Activated CD4-positive, alpha-beta T cell treated with anti-CD3 and anti-CD28 coated beads, Interleukin-2, Interleukin-6, amounts not matched to agents 100 ng/mL and 50 ng/mL, durations not matched to agents 16 hours and 8 hours (primary cell): ENCODE data around the gene MBNL3.
"Not testable (repeated sequence)": the region's sequence is repeated elsewhere in the genome, so short reads cannot be mapped to it uniquely, and the experiment has no call there.

ENCODE experiments used
- DNase-seq: peaks from one replicate; pipeline ENCODE4 v3.0.0-alpha.2; 2020

The MBNL3 gene

DNA sequence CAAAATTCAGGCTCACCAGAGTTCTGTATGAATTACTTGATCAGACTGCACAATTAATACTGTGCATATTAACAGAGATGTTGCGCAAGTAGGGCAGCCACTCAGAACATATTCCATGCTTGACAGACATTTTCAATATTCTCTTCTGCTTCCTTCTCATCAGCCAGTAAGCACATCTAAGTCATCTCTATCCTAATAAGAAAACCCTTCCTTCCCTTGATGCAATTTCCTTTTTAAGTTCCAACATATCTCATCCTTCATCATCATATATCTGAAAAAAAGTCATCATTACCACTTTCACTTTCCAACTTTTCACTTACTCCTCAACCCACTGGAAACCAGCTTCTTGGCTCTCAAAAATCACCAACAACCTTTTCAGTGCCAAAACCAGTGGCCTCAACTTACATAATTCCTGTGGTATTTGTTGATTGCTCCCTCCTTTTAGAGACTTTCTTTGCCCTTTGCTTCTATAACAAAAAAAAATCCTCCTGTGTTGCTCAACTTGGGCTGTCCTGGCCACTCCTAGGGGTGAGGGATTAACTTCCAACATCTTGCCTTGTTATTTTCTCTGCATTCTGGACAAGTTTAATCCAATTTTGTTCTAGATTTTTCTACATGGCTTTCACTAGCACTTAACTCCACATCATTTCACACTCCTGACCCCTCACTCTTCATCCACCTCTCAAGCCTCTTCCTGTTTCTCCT lies 14.1 kb downstream of the MBNL3 start:
- no peak for DNase-seq

GRCh38 chrX:132472397-132472796 lies 16.4 kb downstream of the MBNL3 start:
- DNase-seq = no peak

DNA sequence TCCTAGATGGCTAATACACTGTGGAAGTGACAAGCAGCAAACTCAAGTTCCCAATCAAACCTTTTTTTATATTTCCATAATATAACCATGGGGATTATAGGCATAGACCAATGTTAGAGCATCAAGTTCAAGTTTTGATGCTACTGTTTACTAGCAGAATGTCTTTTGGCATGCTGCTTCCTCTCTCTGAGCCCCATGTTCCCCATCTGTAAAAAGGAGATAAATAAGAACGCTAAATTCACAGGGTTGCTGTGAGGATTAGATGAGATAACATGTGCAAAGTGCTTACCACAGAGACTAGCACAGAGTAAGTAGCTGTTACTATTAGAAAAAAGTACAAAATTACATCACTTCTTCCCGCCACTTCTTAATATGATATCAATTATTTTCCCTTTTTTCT lies 18.0 kb downstream of the MBNL3 start:
- no peak for DNase-seq

- DNase-seq = no peak
Measured at GRCh38 chrX:132470179-132470578, 18.7 kb downstream of the MBNL3 start.

GRCh38 chrX:132468454-132468853 lies 20.4 kb downstream of the MBNL3 start:
- DNase-seq = no peak

GRCh38 chrX:132467989-132468388 lies 20.8 kb downstream of the MBNL3 start:
- no peak for DNase-seq

GRCh38 chrX:132467026-132467425 lies 21.8 kb downstream of the MBNL3 start:
- no peak for DNase-seq

DNA sequence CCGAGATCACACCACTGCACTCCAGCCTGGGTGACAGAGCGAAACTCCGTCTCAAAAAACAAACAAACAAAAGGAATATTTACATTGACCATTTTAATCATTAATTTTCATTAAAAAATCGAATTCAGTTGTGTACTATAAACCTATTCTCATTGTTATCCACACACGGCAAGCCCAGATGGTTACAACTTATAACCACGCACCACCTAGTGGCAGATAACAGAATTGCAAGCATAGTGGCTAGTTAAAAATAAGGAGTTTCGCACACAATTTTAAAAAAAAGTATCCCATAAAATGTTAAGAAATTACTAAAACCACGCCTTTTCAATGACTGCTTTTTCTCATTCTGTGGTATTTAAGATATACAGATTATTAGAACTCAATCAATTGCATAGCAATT lies 25.4 kb downstream of the MBNL3 start:
- DNase-seq = peak; percentile 24

GRCh38 chrX:132461886-132462285 lies 27.0 kb downstream of the MBNL3 start:
- no peak for DNase-seq

DNA sequence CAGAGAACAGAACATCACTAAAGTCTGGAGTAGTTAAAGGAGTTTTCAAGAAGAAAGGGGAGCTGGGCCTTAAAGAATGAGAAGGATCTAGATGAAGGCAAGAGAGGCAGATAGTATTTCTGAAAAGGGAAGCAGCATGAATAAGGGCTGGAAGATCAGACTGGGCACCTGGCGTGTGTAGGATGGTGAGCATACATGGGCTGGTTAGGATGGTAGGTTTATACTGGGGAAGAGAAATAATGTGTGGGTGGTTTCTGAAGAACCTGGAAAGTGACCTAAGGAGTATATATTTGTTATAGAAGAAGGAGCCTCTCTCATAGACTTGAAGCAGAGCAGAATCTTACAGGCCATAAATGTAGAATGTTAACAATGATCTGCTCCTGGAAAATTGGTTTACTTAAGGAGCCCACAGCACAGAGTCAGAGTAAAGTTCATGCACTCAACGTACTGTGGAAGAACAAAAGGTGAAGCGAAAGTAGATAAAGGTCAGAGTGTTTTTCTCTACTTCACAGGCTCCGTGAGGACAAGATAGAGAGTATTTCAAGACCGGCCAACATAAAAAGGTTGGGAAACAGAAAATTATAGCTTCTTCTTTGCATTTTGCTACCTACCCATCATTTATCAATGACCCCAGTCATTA lies 35.8 kb downstream of the MBNL3 start:
- DNase-seq = no peak

- DNase-seq = not testable (repeated sequence)
Measured at GRCh38 chrX:132445909-132446308, 42.9 kb downstream of the MBNL3 start.

- DNase-seq = no peak
Measured at GRCh38 chrX:132444936-132445335, 43.9 kb downstream of the MBNL3 start.

DNA sequence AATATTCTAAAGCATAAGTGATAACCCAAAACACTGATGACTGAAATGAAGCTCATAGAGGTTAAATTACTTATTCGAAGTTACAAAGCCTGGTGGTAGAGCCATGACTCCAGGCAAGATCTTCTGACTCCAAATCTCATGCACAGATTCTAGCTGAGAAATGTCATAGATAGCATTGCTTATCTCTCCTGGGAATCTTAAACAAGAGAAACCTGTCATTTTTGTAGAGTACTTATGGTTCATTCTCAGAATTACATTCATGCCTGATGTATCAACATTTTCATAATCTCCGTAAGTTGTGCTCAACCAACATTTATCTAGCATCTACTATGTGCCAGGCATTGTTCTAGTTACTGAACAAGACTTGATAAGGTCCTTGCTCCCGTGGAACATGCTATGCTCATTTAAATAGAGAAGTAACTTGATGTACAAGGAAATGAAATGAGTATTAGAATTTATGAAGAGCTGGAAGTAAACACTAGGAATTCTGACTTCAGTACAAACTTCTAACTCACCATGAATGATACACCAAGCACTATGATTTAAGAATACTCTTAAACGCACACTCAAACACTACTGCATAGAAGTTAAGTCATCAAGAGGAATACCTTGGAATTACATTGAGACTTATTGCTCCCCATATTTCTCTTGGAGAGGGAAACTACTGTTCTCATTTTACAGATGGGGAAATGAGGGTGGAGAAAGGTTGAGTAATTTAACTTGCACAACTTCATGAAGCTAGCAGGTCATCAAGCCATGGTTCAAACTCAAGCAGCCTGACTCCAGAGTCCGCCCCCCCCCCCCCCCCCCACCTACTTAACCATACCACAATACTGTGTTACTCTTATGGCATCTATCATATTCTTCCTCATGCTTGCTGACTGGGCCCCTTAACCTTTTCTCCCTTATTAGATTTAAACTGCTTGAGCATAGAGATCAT lies 45.4 kb downstream of the MBNL3 start:
- no peak for DNase-seq

- no peak for DNase-seq
Measured at GRCh38 chrX:132442691-132443090, 46.1 kb downstream of the MBNL3 start.

- DNase-seq = no peak
Measured at GRCh38 chrX:132435222-132435621, 53.6 kb downstream of the MBNL3 start.

DNA sequence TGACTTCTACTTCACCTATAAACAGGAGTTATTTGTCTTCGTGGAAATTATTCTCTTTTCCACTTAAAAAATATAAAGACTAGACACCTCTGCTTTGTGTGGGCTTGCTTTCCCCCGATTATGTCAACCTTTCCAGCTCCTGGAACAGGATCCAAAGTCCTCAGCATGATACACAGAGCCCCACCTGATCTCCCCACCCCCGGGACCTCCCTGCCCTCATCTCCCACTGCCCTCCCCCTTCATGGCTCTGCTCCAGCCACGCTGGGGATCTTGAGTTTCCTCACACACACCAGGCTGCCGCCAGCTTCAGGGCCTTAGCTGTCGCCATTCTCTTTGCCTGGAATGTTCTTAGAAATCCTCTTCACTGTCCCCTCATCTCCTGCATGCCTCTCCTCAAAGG lies 55.3 kb downstream of the MBNL3 start:
- no peak for DNase-seq

GRCh38 chrX:132433001-132433400 lies 55.8 kb downstream of the MBNL3 start:
- no peak for DNase-seq

- DNase-seq = no peak
Measured at GRCh38 chrX:132428896-132429295, 59.9 kb downstream of the MBNL3 start.

DNA sequence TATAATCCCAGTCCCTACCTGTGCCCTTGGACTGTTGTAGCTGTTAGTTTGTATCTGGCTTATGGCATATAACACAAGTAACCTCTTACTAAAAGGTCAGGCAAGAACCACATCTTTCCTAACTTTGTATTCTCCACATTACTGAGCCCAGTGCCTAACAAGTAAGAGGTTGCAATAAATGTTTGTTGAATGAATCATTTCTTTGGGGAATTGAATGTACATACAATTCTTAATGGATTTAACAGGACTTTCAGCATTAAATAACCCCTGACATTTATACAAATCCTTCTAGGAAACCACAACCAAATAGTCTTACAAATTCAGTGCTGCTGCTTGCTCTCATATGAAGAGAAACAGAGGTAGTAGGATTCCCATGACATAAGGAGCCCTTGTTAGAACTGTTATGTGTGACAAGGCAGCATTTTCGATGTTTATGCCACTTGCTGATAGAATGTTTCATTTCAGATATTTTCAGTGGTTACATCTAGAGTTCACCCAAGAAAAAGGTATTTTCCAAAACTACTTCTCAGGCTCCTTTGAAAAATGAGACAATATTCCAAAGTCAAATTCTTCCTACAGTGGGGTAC lies 62.0 kb downstream of the MBNL3 start:
- DNase-seq = no peak

DNA sequence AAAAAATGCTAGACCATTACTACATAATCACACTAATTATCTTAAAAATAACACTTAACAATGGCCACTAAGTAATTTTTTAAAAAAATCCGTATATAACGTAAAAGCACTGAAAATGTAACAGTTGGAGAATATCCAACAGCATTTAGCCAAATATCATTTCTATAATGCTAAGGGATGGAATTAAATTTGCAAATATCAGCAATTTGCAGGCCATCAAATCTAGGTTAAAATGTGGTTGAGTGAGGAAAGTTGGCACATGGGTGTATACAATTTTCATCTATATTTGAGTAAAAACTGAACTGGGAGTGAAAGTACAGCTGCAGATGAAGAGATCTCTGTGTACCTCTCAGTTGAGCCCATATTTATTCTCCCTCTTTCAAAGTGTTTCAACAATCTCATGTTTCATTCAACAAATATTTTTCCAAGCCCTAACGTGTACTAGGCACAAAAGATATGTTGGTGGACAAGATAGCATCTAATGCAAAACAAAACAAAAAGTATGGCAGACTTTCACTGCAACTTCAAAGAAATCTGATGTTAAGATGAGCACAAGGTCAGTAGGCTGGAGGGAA lies 63.0 kb downstream of the MBNL3 start:
- DNase-seq = no peak

- no peak for DNase-seq
Measured at GRCh38 chrX:132423323-132423722, 65.5 kb downstream of the MBNL3 start.

DNA sequence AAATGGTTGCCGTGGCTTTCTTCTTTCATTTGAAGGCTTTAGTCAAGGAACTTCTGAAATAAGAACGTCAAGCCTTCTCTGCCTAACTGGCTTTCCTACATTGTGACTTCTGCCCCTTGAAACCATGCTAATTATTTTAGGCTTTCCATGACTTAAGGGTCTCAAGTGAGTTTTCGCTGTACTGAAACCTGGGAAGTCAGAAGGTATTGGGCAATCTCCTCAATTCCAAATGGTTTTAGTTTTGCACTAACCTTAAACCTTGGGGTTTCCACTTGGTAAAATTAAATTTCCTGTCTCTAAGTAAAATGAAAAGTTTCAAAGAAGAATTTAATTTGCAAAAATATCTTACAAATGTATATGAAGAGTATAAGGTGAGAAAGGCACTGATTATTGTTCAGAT lies 73.8 kb downstream of the MBNL3 start:
- DNase-seq = no peak

GRCh38 chrX:132414404-132414803 lies 74.4 kb downstream of the MBNL3 start:
- DNase-seq = no peak
